NCI-H510A treated with DMSO at 0.1 percent for 48 hours (cell line): ENCODE measurements around the gene FAR2.
"Not testable (repeated sequence)": the region's sequence is repeated elsewhere in the genome, so short reads cannot be mapped to it uniquely, and the experiment has no call there.

Experiments used
- DNase-seq: peaks from one replicate; lab custom pipeline; 2025; lab: John Stamatoyannopoulos, UW

Gene FAR2

DNA sequence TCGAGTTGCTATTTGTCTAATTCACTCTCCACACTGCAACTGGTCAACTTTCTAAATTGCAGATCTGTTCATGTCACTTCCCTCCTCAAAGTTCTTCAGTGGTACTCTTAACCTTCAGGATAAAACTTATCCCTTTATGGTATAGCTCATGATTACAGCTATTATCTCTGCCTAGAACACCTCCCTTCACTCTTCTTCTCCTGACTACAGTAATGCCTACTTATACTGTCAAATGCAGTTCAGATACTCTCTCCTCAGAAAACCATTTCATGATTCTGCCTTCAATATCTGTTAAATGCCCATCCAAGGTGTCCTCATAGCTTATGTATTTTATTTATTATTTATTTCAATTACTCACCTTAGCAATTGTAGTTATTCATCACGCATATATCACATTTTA is 85.5 kb downstream of the FAR2 start:
- DNase-seq, result no peak

DNA sequence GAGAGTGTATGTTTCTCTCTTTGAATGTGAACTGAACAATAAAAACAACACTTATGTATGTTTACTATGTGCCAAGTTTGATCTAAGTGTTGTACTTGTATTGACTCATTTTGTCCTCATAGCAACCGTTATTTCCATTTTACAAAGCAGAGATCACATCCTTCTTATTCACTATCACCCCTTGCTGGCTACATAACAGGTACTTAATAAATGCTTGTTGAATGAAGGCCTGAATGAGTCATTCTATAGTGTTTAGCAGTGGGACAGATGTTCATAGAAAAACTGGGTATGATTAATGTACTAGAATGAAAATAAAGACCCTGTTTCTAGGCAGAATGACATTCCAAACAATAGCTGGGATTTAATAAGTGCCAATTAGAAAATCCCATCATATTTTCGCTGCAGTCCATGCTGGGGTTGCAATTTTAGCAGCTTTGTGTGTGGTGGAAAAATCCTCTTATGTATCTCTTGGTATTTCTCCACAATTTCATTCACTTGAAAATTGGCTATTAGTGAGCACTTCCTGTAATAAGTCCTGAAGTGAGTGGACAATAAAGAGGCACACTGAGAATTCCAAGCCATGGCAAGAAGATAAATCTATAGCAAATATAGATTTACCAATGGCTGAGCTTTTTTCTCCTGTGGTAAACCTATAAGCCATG is 86.0 kb downstream of the FAR2 start:
- DNase-seq, result no peak

DNA sequence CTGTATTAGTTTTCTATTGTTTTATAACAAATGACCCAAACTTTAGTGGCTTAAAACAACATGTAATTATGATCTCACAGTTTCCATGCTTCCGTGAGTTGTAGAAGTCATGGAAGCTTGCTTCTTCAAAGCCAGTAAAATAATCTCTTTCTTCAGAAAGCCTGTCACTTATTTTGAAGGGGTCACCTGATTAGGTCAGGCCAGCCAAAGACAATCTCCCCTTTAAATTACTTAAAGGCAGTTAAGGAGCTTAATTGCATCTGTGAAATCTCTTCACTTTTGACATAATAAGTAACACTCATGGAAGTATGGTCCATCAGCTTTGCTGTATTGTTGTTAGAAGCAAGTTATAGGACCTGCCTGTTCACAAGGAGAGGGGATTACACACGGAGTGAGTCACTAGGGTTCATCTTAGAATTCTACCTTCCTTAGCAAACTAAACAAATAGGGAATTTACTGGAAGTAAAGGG is 89.8 kb downstream of the FAR2 start:
- no peak for DNase-seq

DNA sequence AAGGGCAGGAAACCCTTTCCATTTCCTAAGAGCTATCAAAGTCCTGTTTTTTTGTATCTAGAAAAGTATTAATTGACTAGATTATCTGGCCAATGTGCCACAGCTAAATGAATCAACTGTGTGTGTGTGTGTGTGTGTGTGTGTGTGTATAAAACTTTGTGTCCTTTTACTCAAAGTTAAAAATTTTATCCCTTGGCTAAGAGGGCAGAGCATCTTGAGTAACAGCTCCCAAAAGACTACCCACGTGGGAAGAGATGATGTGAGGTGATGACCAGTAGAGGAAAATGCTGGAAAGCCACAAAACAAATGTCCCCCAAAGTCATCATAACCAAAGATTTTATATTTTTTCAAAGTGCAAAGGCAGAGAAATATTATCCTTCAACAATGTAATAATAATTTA is 90.3 kb downstream of the FAR2 start:
- DNase-seq, result no peak

DNA sequence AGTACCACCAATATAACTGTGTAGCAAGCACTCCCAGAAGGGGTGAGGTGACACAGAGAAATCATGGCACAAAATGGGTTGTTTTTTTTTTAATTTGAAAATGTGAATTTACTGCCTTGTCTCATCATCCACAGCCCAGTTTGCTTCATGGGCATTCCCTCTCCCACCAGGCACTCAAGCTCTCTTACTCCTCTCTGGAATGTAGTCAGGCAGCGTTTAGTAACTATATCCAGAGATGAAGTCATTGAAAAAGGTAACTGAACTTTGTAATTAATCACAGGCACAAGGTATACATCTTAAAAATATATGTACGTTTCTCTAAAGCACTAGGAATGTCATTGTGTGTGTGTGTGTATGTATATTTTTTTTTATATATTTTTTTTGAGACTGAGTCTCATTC is 91.4 kb downstream of the FAR2 start:
- no peak for DNase-seq

DNA sequence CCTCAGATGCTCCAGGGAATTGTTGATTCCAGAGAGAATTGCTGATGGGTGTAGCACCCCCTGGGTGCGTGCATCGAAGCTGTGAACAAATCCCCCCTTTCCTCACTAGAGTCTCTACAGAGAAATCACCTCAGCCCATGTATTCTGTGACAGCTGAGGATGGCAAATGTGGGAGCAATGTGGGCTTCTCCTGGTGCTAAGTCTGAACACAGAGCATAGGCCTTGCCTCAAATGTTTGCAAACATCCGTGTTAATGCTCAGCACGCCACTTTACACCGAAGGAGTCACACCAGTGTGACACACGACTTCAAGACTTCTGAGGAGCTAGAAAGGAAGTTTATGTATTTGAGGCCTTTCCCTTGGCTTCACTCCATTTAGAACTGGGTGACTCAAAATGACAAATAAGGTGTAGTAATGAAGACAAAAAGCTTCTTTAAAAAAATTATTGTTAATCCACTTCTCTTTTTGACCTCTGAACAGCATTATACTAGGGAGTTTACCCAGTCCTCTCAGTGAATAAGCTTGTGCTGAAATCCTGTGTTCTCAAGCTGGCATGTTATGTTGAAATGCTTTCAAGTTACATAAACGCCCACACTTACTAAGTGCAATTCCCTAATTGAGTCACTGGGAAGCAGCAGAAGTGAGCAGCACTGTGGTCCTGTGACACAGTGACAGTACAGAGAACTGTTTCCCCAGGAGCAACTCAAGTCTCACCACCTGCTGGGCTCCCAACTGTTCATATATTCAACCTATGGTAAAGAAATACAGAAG is 92.9 kb downstream of the FAR2 start:
- no peak for DNase-seq

DNA sequence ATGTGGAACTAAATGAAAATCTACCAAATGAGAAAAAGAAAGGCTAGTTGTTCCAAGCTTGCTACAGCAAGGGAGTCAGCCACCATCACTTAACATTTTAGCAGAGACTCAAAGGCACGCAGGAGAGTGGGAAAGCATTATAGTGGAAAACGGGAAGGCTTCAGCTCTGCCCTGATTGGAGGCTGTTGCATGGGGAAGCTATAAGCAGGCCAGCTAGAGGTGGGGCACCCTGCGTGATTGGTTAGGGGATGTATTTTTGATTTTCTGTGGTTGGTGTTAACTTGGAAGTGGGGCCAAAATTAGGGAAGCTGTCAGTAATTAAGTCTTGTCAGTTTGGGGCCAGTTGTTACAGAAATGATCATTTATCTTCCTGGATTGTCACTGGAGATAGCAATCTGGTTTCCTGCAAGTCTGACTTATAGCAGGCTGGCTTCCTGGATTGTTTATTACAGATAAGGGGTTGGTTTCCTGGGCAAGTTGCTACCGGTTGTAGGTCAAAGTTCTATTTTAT is 93.9 kb downstream of the FAR2 start:
- no peak for DNase-seq

DNA sequence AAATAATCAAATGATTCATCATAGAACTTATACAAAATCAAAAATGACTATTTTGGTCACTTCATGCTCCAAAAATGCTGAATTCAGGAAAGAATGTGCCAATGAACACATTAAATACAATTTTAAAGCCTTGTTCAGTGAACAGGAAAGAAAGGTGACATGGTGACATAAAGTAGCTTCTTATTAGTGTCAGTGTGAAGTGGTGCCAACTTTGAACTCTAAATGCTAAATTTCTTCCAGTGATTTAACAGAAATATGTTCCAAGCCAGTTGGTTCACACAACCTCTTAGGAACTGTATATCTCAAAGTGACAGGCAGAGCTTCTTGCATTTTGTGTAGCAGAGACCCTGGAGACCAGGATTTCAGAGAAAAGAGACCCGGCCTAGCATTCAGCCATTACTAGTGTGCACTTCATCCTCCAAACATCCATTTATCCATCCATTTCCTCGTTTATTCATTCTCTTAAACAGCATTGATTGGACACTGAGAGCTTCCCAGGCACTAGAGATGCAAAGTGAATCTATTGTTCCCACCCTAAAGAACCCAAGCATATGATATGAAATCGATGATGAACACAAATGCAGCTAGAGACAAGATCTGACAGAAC is 95.2 kb downstream of the FAR2 start:
- DNase-seq, result no peak

DNA sequence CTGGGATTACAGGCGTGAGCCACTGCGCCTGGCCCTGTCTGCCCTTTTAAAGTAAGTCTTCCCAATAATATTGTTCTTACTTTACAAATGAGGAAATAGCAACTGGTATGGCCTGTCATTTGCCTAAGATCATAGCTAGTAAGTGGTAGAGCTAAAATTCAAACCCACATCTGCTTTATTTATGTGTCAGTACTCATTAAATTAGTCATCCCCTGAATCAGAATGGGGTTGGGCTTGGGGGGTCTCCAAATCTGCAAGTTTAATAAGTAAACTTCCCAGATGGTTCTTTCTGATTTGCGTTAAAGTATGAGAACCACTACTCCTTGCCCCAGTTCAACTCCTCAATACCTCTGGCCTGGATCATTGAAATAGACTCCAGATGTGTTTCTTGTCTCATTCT is 96.2 kb downstream of the FAR2 start:
- no peak for DNase-seq

DNA sequence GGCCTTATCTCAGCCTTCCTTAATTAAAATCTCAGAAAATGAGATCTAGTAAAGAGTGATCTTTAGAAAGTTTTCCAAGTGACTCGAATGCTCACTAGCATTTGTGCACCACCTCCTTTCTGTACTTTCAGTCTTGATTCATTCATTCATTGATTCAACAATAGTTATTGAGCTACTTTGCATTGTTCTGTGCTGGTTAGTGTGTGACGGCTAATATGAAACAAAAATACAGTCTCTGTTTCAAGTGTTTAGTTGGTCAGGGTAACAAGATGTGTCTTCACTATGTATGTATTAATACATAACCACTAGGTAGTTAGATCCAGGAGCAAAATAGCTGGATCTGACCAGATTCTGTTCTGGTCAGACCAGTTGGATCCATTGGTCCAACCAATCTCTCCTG is 100.9 kb downstream of the FAR2 start:
- DNase-seq, result no peak

DNA sequence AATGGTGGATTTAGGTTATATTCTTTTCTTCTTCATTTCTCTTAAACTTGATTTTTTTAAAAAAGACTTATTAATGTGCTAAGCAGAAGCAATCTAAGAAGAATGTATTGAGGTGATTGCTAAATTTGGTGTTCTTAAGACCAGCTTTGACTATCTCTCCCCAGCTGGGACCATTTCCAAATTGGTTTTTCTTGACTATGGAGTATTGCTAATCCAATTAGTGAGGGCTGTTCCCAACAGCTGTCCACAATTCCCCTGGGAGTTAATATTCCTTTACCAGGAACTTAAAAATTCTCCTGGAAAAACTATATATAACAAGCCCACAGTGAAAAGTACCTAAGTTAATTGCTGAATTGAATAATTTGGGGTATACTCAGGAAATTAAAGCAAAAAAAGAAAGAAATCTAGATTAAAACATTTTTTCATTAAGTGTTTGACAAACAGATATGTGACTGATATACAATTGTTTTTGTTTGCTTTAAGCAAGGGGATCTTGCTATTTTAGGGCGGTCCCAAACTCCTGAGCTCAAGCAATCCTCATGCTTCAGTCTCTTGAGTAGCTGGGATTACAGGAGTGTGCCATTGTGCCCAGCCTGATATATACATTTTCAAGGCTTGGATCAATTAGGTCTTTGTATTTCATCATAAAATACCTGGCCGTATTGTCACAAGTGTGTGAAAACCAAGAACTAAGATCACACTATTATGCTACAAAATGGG is 105.0 kb downstream of the FAR2 start:
- no peak for DNase-seq

DNA sequence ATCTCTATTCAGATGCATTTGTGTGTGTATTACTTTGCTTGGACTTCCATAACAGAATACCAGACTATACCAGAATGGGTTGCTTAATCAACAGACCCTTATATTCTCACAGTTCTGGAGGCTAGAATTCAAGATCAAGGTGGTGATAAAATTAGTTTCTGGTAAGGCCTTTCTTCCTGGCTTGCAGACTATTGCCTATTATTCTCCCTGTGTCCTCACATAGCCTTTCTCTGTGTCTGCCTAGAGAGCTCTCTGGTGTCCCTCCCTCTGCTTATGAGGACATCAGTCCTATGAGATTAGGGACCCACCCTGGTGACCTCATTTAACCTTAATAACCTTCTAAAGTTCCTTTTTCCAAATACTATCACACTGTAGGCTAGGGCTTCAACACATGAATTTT is 106.0 kb downstream of the FAR2 start:
- DNase-seq, result no peak

DNA sequence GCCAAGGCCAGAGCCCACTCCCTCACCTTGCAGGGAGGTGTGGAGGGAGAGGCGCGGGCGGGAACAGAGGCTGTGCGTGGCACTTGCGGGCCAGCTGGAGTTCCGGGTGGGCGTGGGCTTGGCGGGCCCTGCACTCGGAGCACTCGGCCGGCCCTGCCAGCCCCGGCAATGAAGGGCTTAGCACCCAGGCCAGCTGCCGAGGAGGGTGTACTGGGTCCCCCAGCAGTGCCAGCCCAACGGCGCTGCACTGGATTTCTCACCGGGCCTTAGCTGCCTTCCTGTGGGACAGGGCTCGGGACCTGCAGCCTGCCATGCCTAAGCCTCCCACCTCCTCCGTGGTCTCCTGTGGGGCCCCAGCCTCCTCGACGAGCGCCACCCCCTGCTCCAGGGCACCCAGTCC is 107.5 kb downstream of the FAR2 start:
- no peak for DNase-seq

DNA sequence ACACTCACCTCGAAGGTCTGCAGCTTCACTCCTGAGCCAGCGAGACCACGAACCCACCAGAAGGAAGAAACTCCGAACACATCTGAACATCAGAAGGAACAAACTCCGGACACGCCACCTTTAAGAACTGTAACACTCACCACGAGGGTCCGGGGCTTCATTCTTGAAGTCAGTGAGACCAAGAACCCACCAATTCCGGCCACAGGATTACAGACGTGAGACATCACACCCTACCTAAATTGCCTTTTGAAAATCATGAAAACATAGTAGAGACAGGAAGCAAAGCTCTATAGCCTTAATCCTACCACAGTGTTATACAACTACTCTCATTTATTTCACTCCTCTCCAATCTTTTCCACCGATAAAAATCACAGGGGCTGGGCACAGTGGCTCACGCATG is 108.6 kb downstream of the FAR2 start:
- DNase-seq, result not testable (repeated sequence)

DNA sequence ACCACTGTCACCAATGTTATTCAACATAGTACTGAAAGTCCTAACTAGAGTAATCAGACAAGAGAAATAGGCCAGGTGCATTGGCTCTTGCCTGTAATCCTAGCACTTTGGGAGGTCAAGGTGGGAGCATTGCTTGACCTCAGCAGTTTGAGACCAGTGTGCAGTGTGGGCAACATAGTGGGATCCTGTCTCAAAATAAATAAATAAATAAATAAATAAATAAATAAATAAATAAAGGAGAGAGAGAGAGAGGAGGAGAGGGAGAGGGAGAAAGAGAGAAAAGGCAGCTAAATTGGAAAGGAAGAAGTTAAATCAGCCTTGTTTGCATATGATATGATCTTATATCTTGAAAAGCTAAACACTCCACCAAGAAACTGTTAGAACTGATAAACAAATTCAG is 115.3 kb downstream of the FAR2 start:
- DNase-seq, result no peak

DNA sequence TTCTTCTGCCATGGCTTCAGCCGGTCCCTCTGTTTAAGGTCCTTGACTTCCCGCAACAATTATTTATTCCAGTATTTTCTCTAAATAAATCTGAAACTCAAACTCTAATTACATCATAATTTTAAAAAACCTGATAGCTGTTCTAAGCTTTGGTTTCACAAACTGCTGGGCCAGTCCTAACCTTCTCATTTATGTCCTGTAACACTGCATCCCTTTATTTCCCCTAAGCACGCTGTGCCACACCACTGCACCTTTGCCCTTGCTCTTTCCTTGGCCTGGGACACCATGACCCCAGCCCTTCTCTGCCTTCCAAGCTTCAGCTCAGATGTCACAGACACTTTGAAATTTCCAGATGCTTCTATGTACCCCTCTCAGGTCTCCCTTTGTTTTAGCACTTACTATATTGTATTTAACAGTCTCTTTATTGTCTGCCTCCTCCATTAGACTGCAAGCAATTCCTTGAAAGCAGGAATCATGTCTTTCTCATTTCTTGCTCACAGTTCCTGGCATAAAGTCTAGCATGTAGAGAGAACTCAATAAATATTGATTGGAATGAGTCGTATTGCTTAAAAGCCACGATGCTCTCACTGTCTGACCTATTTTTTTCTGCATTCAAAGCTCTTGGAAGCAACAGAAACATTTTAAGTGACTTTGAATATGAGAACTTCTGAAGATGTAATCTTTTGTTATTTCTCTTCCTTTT is 120.8 kb downstream of the FAR2 start:
- no peak for DNase-seq

DNA sequence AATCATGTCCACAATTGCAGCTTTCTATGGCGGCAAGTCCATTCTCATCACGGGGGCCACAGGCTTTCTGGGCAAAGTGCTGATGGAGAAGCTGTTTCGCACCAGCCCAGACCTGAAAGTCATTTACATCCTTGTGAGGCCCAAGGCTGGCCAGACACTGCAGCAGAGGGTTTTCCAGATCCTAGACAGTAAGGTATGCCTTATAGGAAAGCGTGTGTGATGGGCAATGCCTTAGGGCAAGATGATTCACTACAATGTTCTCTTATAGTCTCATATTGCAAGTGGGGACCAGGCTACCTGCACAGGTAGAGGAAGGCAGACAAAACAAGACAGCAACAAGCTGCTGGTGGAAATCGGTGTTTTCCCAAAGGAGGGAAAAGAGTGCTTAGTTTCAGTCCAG is 121.4 kb downstream of the FAR2 start:
- no peak for DNase-seq

DNA sequence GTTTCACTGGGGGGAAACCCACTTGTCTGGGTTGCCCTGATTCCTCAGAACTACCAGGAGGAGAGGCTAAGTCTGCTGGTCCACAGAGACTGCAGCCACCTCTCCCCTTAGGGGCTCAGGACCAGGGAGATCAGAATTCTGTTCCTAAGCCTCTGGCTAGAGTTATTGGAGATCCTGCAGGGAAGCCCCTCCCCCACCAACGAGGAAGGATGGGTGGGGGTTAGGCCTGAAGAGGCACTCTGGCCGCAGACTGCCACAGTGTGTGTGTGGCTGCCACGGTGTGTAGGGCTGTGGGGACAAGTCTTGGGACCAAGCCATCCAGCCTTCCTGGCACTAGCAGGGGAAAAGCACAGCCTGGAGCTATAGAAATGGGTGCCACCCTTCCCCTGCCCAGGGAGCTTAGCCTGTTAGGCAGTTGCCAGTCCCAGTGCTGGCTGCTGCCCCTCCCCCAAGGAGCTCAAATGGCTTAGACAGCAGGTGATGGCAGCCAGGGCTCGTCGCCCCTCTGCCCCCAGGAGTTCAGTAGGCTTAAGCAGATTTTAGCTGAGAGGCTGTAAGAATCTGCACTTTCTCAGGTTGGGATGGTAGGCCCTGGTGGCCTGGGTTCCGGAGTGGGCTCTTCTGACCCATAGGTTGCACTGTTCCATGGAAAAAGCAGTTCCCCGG is 124.2 kb downstream of the FAR2 start:
- no peak for DNase-seq

DNA sequence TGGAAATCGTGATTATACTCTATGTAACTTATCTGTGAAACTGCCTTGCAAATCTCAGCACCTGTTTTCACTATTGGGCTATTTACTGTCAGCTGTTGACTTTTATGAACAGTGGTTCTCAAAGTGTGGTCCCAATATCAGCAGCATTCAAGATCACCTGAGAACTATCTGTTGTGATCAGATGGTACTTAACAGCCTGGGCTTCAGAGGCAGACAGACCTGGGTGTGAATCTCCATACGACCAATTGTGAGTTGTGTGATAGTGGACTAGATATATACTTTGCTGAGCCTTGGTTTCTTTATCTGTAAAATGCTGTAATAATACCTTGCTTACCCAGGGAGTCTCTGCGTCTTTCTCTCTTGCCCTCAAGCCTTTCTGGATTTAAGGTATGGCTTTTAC is 126.8 kb downstream of the FAR2 start:
- no peak for DNase-seq

DNA sequence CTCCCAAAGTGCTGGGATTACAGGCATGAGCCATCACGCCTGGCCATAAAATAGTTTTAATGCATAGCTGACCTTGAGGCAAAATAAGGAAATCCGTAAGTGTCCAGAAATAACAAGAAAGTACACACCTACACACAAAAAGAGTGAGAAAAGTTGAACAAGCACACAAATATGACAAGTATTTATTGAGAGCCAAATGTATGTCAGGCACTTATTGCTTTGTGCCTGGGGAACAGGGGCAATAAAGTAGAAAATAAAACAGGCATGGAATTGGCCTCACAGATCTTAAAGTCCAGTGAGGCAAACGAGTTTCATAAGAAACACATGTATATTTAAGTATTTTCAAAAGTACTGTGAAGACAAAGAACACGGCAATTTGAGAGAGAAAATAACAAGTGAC is 128.2 kb downstream of the FAR2 start:
- DNase-seq, result no peak

DNA sequence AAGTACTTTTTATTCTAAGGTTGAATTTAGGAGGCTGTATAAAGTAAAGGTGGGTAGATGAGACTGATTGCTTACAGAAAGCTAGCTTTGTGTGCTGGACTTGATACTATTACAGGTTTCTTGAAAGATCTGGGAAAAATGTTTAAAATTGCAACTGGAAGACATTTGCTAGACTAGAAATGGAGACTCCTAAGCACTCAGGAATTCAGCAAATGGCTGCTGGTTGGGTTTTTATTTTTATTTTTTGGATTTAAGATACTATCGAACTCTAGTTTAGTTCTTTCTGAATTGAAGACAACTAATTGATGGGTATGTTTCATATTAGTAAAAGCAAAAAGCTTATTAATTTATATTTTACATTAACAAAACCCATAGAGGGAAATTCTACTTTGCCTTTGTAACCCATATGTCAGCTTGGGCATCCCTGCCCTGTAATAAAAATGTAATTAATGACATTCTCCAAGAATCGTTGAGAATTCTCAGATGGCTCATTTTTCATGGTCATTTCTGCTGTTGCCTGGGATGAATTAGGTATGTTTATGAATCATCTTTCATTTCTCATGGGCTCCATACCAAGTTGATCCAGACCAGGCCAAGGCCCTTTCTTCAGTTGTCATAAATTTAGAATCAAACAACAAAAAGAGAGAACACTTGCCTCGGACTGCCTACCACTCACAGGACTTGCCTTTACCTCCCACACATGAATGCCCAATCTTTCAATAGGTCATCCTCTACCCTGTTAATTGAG is 129.8 kb downstream of the FAR2 start:
- DNase-seq, result no peak
